Astrocyte of the spinal cord (primary cell): ENCODE results near the gene TMEM269.

Experiments
- DNase-seq: peaks from one replicate; pipeline ENCODE4 v3.0.0; 2011; ENCODE audit warnings: low read depth, low spot score
- H3K4me3 ChIP-seq: 2 replicates; pipeline ENCODE4 v1.5.1; 2011; ENCODE audit warnings: low read depth, mild to moderate bottlenecking, low read length, moderate library complexity
- CTCF ChIP-seq: IDR thresholded peaks from 2 replicates; pipeline ENCODE4 v1.5.1; 2012; ENCODE audit warnings: low read depth, mild to moderate bottlenecking, low read length, inconsistent platforms
- in situ Hi-C: cut with HindIII; loops from 2 replicates; pipeline ENCODE4 v1.10.0; 2017; ENCODE audit warnings: low sequenced_read_pairs

The TMEM269 gene

GRCh38 chr1:42784547-42784945, 245 bp upstream of the TMEM269 start:
- TF ChIP-seq CTCF: no peak
- H3K4me3 ChIP-seq: no peak overlapping the region
- no peak for DNase-seq
- in situ Hi-C loops: no loop called here

- no peak for TF ChIP-seq CTCF
- no peak for DNase-seq
- in situ Hi-C loops: no loop called here
Measured at GRCh38 chr1:42786097-42786496, 1.3 kb downstream of the TMEM269 start.

GRCh38 chr1:42788021-42788420, 3.2 kb downstream of the TMEM269 start:
- in situ Hi-C loops: no loop called here
- no peak for DNase-seq

More at GRCh38 chr1:42786097-42786496, 1.3 kb downstream of the TMEM269 start:
- H3K4me3 ChIP-seq: no peak overlapping the region

GRCh38 chr1:42793824-42794223, 9.0 kb downstream of the TMEM269 start:
- in situ Hi-C loops: no loop called here
- no peak overlapping the region for H3K4me3 ChIP-seq
- DNase-seq: no peak
- no peak for TF ChIP-seq CTCF

More at GRCh38 chr1:42788021-42788420, 3.2 kb downstream of the TMEM269 start:
- TF ChIP-seq CTCF: no peak
- H3K4me3 ChIP-seq: no peak overlapping the region

- TF ChIP-seq CTCF: no peak
- in situ Hi-C loops: no loop called here
- H3K4me3 ChIP-seq: no peak overlapping the region
- no peak for DNase-seq
Measured at GRCh38 chr1:42797414-42797813, 12.6 kb downstream of the TMEM269 start.

- in situ Hi-C loops: no loop called here
- no peak for DNase-seq
- H3K4me3 ChIP-seq: no peak overlapping the region
- no peak for TF ChIP-seq CTCF
Measured at GRCh38 chr1:42797979-42798378, 13.2 kb downstream of the TMEM269 start.

GRCh38 chr1:42801832-42802473, 17.2 kb downstream of the TMEM269 start:
- TF ChIP-seq CTCF: no peak
- DNase-seq: no peak
- no peak overlapping the region for H3K4me3 ChIP-seq
- in situ Hi-C loops: no loop called here
